Stimulated activated CD4-positive, alpha-beta T cell treated with anti-CD3 and anti-CD28 coated beads, Interleukin-4, amount 100 ng/mL, for 4 hours (primary cell): ENCODE data around the gene DNM3.

ENCODE experiments used
- DNase-seq, 2 experiments: peaks; one replicate each; pipeline ENCODE4 v3.0.0-alpha.2; 2020

Gene DNM3

DNA sequence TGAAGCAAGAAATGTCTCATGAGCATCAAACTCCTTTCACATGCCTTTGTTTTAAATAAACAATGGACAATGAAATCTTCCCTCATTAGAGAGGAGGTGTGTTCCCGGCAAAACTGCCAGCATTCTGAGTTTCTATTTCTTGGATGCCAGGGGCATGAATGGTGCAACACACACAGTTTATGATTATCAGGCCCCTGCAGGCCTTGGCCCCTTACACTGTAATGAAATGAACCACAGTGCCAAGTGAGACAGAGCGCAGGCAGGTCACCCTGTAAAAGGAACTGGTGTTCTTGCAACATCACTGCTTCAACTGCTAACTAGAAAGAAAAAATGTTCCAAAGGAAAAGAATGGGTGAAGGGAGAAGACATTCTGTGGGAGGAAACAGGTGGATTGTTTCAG, 606.3 kb downstream of the DNM3 start:
- no peak for DNase-seq

DNA sequence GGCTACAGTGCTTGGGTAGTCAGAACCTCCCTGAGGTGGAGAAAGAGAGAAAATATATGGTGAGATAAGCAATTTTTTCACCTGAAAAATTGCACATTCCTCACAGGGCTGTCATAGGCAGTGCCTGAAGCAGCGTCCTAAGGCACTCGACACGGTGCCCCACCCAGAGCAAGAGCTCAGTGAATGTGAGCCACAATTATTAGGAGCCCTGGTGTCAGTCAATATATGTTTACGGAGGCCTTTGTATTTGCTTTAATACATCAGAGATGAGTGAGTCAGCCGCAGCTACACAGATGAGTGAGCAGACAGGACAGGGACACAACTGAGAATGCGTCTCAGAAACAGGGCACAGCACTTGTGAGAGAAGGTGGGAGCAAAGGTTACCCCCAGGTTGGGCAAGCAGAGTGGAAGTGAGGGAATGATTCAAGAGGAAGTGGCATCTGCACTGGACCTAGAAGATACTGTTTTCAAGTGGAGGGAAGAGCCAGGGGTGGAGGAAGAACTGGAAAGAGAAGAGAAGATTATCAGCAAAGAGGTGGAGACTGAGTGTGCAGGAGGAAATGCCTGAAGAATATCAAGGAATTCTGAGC, 607.8 kb downstream of the DNM3 start:
- no peak for DNase-seq

DNA sequence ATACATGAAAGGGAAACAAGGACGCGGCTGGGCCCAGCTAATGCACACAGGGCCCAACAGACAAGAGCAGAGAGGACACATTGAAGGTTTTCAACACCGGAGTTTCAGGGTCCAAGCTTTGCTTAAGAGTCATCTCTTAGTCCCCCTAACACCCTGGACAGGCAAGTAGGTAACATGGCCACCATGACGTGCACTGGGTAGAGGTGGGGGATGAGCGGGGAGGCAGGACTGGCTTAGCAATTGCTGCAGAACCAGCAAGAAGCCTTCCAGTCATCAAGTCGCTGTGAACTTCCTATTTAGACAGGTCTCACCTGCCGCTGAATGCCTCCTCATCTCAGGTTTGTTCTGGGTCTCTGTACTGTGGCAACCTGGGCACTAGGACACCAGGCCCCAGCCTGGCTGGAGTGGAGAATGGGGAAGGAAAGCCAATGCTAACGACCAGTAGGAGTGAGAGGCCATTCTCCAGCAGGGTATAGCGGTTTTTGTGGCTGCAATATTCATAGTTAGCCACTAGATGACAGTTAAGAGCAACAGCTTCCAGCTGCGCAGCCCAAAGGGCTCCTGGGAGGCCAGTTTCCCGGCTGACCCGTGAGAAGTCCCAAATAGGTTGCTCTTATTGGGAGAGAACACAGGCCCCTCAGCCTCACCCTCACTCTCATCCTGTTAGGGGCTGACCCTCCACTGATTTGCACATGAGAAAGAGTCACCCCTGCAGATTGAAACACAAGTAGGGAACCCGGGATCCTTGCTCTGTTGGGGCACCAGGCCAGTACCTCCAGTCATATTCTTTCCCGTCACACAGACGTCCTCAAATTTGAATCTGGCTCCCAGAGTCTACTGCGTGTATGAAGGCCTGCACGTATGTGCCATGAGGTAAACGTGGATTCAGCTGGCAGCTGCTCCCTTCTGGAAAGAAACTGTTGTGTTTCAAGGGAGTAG, 608.6 kb downstream of the DNM3 start:
- no peak for DNase-seq

DNA sequence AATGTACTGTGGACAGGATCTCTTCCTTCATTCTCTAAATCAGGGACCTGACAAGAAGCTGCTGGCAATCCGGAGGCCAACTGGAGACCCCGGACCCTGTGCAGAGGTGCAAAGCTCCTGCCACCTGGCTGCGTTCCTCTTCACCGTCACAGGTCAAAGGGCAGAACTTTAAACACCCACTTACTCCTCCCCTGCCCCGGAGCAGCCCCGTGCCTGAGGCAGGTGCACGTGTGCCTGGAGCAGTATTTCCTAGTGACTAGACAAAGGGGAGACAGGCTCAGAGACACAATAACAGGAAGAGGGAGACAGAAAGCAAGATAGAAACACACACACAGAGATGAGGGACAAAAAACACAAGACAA, 609.2 kb downstream of the DNM3 start:
- DNase-seq = no peak

DNA sequence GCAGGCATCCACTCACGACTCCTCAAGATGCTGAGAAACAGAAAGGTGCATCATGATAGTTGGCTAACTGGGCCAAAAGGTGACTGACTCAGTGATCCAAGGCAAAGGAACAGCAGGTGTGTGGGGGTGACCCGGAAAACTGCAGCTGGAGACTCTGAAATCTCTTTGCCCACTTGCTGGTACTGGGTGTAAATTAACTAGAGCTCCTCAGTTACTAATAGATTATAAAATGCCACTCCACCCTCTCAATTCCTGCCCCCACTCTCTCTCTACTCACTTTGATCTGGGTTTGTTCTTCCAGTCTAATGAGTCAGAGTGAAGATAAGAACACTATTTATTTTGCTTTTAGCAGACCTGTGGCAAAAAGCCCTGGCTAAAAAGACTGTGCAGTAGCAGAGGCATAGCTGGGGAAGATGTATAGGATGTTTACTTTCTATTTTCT, 609.7 kb downstream of the DNM3 start:
- DNase-seq = no peak

DNA sequence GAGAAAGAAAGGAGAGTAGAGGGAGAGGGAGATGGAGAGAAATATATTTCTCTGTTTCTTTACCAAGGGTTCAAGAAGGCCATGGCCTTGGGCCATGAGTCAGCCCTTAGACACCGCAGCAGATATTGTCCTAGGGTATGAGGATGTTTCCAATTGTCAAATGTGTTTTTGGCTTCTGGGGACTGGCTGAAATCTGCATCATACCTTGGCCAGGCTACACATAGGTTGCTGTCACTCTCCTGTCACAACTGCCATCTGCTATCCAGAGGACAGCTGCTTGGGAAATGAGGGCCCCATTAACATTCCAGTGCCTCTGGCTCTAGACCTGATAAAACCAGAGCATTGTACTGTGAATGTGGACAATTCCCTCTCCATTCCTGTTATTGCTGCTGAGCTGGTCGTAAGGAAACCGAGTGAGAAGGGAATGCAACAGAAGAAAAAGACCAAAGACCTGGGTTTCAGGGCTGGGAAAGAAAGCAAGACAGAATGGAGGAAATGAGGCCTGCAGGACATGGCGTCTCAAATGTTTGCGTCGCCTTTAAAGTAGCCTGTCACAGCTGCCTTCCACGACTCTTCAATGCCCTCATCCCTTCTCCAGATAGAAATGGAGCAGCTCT, 611.3 kb downstream of the DNM3 start:
- DNase-seq = no peak

DNA sequence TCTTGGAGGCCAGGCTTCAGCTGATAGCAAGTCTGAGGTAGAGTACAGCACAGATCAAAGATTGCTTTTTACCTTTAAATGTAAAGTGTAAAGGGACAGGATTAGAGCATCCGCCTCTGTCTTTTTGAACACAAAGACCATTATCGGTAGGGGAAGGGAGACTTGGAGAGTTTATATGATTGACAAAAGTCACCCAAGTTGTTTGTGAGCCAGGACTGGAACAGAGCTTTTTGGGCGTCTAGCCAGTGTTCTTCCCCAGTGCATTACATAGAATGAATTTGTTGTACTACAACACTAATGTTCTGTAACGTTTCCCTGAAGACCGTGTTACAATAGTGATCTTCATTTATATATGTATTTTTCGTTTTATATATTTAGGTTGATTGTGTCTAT, 611.9 kb downstream of the DNM3 start:
- no peak for DNase-seq

DNA sequence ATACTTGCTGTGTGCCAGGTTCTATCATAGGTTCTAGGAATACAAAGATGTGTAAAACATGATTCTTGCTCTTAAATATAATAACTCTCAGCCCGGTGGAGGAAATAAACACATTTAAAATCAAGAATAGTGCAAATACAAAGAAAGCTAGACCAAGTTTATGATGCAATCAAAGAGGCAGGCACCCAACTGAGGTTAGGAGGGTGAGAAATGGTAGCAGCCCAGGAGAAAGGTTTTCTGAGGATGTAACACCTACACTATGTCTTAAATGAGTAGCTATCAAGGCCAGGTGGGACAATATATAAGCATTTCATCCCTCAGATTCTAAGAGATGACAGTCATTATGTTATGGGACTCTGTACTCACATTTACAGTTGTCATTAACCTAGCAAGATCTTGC, 612.3 kb downstream of the DNM3 start:
- no peak for DNase-seq

DNA sequence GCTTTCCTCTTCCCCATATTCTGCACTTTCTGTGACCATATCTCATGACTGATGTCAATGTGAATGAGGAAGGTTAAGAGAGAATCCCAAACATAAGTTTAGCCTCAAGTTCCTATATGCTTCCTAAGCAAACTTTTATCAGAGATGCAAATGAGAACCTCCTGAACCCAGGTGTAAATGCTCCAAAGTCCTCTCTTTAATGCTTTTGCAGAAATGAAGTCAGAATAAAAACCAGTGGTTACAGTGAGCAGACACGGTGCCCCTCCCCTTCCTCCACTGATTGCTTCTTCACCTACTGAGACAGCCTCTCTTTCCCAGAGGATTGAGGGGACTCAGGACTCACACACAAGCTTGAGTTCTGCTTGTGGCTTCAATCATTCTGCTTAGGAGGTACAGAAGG, 614.2 kb downstream of the DNM3 start:
- no peak for DNase-seq

DNA sequence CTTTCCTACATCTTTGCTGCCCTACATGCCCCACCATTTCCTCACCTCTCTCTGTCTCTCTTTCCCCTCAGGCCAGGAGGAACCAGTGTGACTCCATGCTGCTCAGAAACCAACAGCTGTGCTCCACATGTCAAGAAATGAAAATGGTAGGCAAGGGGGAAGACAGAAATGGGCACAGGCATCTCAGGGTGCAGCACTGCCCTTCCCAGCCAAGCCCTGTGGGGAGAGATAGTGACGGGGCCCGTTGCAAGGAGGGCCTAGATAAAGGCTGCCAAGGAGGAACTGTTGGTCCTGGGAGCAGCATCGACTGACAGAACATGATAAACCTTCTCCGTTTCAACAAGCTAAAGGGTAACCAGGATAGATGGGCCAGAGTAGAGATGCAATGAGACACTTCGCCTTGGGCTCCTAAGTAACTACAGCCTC, 615.1 kb downstream of the DNM3 start:
- no peak for DNase-seq

DNA sequence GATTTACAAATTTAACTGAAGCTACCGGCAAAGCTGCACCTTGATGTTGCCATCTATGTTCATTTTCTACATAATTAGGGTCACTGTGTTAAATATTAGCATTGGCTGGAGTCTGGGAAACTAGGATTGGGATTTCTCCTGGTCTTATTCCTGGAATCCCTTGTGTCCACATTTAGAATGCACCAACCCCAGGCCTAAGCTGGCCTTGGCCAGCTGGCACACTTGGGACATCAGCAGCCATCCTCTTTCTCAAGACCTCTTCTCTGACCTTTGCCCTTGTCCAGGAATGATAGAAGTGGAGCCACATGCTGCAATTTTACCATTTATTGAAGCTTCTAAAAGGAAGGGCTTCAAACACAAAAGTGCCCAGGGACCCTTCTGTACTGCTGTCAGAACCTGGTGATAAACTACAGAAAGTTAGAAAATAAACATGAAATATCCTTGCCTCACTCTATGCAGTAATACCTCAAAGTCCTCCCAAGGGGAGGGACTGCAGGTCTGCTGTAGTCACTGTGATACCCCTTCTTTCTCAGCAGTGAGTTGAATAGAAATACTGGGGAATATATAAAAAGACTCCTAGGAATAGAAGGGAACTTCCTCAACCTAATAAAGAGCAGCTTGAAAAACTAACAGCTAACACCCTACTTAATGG, 616.3 kb downstream of the DNM3 start:
- no peak for DNase-seq

DNA sequence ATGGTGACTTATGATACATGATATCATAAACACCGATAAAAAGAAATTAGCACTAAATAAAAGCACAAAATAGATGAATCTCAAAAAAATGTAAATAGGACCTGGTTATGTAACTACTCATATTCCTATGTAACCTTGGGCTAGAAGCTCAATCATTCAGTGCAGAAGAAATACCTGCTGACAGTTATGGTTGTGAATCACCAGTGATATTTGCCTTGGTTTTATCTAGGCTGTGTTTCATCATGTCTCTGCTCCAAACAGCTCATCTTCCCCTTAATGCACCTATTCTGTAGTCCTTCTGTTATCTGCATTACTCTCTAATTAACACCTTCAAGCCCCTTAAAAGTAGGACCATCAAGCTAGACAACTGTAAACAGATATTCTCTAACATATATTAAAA, 618.9 kb downstream of the DNM3 start:
- no peak for DNase-seq

DNA sequence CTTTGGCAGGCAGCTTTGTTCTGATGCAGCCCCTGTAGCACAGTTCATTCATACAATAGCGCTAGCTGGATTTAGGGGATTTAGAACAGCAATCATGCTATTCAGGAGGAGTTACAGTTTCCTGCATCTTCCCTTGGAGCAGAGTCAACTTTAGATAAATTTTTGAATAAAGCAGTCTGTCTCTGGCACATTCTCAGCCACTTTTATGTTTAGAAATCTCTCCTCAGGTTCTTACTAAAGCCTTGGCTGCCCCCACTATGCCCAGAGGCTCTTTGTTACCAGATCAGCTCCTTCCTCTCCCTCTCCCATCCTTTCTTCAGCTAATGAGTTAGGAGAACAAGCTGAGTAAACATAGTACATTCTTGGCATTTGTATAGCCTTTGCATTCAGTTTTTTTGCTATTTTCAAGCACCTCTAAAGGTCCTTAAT, 619.6 kb downstream of the DNM3 start:
- no peak for DNase-seq
